HG03103 (cell line): ENCODE data around the gene C1orf35.
A peak's percentile ranks its signal among the peaks of the same experiment; 100 is the strongest.

ENCODE experiments used
- ATAC-seq: cut with Tn5 transposase; IDR thresholded peaks from one replicate; pipeline ENCODE4 v1.9.1; 2021; ENCODE audit warnings: low read depth; ENCODE audit not compliant: unreplicated experiment

Gene C1orf35

GRCh38 chr1:228110556-228110955 is 7.4 kb upstream of the C1orf35 start:
- no peak for ATAC-seq

GRCh38 chr1:228109962-228110488 is 6.9 kb upstream of the C1orf35 start:
- peak; percentile 16 for ATAC-seq

GRCh38 chr1:228109073-228109961 is 6.2 kb upstream of the C1orf35 start, which contains the start of gene MRPL55:
Gene MRPL55, minus strand, starts transcription at chr1:228109299. Its CDS starts 1,039 bp downstream, at chr1:228108260.
- ATAC-seq = peak; percentile 80

- ATAC-seq = no peak
These were observed 5.6 kb upstream of the C1orf35 start for GRCh38 chr1:228108742-228109072.

GRCh38 chr1:228108055-228108690 is 5.0 kb upstream of the C1orf35 start:
- no peak for ATAC-seq

GRCh38 chr1:228107636-228108035 is 4.5 kb upstream of the C1orf35 start:
- ATAC-seq = no peak

GRCh38 chr1:228106800-228107054 is 3.6 kb upstream of the C1orf35 start:
- ATAC-seq = no peak

GRCh38 chr1:228105996-228106799 is 3.1 kb upstream of the C1orf35 start:
- no peak for ATAC-seq

GRCh38 chr1:228105270-228105995 is 2.3 kb upstream of the C1orf35 start:
- ATAC-seq = no peak

- ATAC-seq = no peak
These were observed 1.6 kb upstream of the C1orf35 start for GRCh38 chr1:228104526-228105269.

GRCh38 chr1:228101994-228102790 is 933 bp downstream of the C1orf35 start:
- ATAC-seq = peak; percentile 18

- ATAC-seq = no peak
These were observed 1.5 kb downstream of the C1orf35 start for GRCh38 chr1:228101614-228101993.

GRCh38 chr1:228100822-228101613 is 2.1 kb downstream of the C1orf35 start:
- no peak for ATAC-seq

GRCh38 chr1:228099331-228099732 is 3.8 kb downstream of the C1orf35 start:
- no peak for ATAC-seq

- no peak for ATAC-seq
These were observed 4.7 kb downstream of the C1orf35 start for GRCh38 chr1:228098323-228098931.

- ATAC-seq = no peak
These were observed 5.6 kb downstream of the C1orf35 start for GRCh38 chr1:228097333-228098081.
